Activated CD4-positive, alpha-beta T cell treated with anti-CD3 and anti-CD28 coated beads, Interleukin-2, amount 50 U/mL, for 24 hours (primary cell): ENCODE measurements around the gene PIK3CB.
"Not testable (repeated sequence)": the region's sequence is repeated elsewhere in the genome, so short reads cannot be mapped to it uniquely, and the experiment has no call there.

ENCODE experiments used
- DNase-seq, 2 donors: peaks; one replicate each; pipeline ENCODE4 v3.0.0-alpha.2; 2020; ENCODE audit warnings: low read depth in 1 of 2, low spot score in 1 of 2

Gene PIK3CB

DNA sequence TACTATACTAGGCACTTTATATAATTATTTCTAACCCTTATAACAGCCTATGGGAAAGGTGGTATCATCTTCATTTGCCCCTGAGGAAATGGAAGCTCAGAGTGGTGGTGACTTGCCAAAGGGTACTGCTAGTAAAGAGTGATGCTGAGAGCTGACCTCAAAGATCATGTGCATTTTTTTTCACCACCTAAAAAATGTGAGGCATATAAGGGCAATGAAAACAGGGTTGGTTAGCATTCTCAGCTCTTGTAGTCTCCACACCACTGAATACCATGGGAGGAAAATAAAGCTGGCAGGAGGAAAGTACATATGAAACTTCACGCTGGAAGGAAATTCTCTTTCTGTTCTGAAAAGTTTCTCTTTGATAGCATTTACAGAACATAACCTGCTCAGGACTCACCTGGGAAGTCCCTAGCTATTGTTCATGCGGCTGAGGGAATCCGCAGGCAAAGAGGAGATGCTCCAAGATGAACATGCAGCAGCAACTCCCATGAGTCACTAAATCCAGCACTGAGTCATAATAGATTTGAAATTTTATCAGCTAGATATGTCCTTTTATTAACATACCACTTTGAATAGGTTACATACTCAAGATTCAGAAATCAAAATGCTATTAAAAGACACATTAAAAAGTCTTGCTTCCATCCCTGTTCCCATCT, 208.9 kb downstream of the PIK3CB start:
- DNase-seq: no peak

DNA sequence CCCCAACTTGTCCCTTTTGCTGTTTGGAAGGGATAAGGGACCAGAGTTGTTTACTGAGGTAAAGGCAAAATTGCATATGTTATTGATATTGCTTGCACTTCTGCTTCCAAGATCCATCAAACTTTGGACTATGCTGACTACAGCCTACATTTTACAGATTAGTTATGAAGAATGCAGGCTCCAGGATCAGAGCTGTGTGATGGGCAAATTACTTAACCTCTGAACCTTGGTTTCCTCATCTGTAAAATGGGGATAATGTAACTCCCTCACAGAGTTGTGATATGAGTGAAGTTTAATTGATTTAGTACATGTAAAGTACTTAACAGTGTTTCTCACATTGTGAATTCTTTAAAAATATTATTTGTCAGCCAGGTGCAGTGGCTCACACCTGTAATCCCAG, 210.2 kb downstream of the PIK3CB start:
- DNase-seq: no peak

DNA sequence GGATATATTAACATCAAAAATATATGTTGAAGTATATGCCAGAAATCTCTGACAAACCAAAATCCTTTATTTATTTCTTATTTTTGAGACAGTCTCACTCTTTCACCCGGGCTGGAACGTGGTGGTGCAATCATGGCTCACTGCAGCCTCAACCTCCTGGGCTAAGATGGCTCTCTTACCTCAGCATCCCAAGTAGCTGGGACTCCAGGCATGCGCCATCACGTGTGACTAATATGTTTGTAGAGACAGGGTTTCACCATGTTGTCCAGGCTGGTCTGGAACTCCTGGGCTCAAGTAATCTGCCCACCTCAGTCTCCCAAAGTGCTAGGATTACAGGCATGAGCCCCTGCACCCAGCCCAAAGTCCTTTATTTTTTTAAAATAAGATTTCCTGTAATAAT, 214.3 kb downstream of the PIK3CB start:
- DNase-seq: no peak

DNA sequence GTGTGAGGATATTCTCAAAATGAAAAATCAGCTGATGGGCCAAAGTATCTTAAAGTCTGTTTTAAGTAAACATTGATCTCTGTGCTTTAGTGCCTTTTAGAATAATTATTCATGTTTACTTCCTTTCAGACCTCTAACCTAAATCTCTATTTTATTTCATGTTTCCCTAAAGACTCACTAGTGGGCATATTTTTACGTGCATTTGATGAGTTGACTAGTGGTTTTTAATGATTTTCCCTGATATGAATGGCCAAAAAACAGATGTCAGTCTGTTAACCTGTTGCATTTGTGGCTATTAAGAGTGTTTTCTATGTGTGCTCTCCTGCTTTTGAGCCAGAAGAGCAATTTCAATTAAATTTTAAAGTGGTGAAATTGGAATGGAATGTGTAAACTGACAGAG, 219.3 kb downstream of the PIK3CB start:
- DNase-seq: no peak

DNA sequence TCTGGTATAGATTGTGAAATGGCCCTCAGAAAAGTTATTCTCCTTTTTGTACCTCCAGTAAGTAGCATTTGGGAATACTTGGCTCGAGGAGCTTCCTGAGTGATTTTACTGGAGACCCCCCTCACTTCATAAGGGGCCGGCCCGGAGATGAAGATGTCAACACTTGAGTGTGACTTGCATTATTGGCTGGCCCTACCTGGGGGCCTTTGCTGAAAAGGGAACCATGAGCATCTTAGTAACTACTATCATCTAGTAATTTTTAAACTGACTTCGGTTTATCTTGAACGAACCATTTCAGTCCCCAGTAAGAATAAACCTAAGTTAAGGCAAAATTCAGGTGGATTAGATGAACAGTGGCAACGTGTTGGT, 224.8 kb downstream of the PIK3CB start:
- DNase-seq: no peak

DNA sequence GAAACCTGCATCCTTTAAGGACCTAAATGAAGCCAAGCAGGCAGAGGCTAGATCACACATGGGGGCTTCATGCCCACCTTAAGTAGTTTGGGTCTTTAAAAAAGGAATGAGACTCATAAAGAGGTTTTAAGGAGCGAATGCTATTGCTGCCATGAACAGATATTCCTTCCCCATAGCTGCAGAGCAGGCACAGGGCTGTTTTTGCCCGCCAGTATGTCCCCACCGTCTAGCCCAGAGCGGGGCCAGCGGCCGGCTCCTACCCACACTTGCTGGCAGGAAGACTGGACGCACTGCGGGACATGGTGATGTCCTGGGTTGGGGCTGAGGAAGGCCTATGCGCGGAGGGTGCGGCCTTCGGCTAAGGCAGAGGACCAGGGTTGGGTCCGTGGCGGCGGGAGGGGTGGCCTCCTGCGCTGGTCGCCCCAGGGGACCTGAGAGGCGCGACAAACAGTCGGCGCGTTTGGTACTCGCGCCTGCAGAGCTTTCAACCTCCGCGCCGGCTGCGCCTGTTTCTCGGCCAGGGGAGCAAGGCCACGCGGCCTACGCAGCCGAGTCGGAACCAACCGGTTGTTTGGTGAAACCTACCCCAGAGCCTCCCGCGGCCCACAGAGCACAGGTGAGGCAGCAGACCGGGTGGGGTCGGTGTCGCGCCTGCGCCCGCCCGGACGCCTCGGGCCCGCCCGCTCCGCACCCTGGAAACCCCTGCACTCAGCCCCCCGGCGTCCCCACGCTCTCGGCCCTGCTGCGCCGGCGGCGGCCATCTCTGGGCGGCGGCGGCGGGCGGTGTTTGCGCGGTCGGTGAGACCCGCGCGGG, 226.2 kb downstream of the PIK3CB start, which contains the start of gene FAIM:
TSS of gene FAIM (plus strand) at position 450 of the 814 bp plus-strand sequence. CDS start 10,956 bp downstream, outside the sequence.
- peak; percentile 37 to 50 for DNase-seq

DNA sequence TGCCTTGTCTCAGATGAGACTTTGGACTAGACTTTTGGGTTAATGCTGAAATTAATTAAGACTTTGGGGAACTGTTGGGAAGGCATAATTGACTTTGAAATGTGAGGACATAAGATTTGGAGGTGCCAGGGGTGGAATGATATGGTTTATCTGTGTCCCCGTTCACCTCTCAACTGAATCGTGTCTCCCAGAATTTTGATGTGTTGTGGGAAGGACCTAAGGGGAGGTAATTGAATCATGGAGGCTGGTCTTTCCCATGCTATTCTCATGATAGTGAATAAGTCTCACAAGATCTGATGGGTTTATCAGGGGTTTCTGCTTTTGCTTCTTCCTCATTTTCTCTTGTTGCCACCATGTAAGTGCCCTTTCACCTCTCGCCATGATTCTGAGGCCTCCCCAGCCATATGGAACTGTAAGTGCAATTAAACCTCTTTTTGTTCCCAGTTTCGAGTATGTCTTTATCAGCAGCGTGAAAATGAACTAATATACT, 230.6 kb downstream of the PIK3CB start:
- DNase-seq: not testable (repeated sequence)
